ENCODE data around the gene TUBB1. TPM values are rescaled to one million over a fixed set of nuclear protein-coding genes. Genes with fewer than 3 reads are reported as not detected.

Gene TUBB1
- polyA plus RNA-seq, 1 donor (not counting 4 experiments of a cell fraction or from before 2014, with no cell fraction given), result 0.03 TPM

DNA sequence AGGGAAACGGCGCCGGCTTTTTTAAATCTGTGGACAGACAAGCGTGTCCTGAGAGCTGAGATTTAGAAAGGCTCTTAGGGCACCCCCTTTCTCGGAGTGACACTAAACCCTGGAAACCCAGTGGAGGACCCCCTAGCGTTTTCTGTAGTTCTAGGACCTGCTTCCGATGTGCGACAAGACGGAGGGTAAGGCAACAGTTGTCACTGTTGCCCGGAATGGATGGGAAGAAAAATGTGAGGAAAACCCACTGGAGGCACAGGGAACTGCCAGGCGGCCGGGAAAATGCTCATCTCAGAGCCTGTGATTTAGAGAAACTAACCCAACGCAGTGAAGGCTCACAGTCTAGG lies 13.5 kb downstream of the TUBB1 start:
- H3K9me1 ChIP-seq (ENCODE audit: control insufficient read depth, extremely low read depth, insufficient read depth, low read length), result no peaks in the 10 kb centered on the region
- peaks cover 61% of the 10 kb centered on the region for H3K79me2 ChIP-seq (ENCODE audit: control insufficient read depth, insufficient read depth, low read length)
- H3K9ac ChIP-seq (ENCODE audit: control insufficient read depth, extremely low read depth, insufficient read depth, low read length), result peak overlapping the region; percentile 81
- dilution Hi-C loops (cut with MboI; ENCODE audit: extremely low pct_ligation_motif_present, low sequenced_read_pairs), result no loop called here
- H3K4me1 ChIP-seq (ENCODE audit: control insufficient read depth, extremely low read depth, insufficient read depth, low read length), result peaks cover 31% of the 10 kb centered on the region
- no peaks in the 10 kb centered on the region for H3K9me3 ChIP-seq (ENCODE audit: control insufficient read depth, low read depth, low read length)
- H3K27ac ChIP-seq (ENCODE audit: control insufficient read depth, insufficient read depth, low read length), result peak overlapping the region; percentile 64
- no peak for DNase-seq (ENCODE audit: low read depth, low spot score)
- H4K20me1 ChIP-seq (ENCODE audit: control insufficient read depth, extremely low read depth, insufficient read depth, low read length), result peaks cover 3% of the 10 kb centered on the region
- H3K27me3 ChIP-seq (ENCODE audit: control insufficient read depth, extremely low read depth, insufficient read depth, low read length), result no peaks in the 10 kb centered on the region
- H3K4me3 ChIP-seq (ENCODE audit: control insufficient read depth in 2 of 3, extremely low read depth in 1 of 3, insufficient read depth in 2 of 3, low read depth in 1 of 3, low read length in 3 of 3), result peak overlapping the region; percentile 69 to 93 (median 71)
- H3K4me2 ChIP-seq (ENCODE audit: control insufficient read depth, extremely low read depth, insufficient read depth, low read depth, low read length), result peak overlapping the region; percentile 96
- no peak for TF ChIP-seq EZH2 (IDR thresholded peaks at IDR 0.05; ENCODE audit: low read length)
- TF ChIP-seq, protein P1, sequence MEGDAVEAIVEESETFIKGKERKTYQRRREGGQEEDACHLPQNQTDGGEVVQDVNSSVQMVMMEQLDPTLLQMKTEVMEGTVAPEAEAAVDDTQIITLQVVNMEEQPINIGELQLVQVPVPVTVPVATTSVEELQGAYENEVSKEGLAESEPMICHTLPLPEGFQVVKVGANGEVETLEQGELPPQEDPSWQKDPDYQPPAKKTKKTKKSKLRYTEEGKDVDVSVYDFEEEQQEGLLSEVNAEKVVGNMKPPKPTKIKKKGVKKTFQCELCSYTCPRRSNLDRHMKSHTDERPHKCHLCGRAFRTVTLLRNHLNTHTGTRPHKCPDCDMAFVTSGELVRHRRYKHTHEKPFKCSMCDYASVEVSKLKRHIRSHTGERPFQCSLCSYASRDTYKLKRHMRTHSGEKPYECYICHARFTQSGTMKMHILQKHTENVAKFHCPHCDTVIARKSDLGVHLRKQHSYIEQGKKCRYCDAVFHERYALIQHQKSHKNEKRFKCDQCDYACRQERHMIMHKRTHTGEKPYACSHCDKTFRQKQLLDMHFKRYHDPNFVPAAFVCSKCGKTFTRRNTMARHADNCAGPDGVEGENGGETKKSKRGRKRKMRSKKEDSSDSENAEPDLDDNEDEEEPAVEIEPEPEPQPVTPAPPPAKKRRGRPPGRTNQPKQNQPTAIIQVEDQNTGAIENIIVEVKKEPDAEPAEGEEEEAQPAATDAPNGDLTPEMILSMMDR (optimal IDR thresholded peaks at IDR 0.05 in 1 of 3, IDR thresholded peaks at IDR 0.05 in 1 of 3, conservative IDR thresholded peaks at IDR 0.05 in 1 of 3; ENCODE audit: extremely low read depth in 1 of 3, insufficient read depth in 2 of 3, low read length in 3 of 3), result no peak
- peaks cover 27 to 37% of the 10 kb centered on the region in 2 experiments for H3K36me3 ChIP-seq (ENCODE audit: control insufficient read depth in 2 of 2, extremely low read depth in 1 of 2, insufficient read depth in 2 of 2, low read length in 2 of 2)
- FAIRE-seq, result no peak
- peak overlapping the region; percentile 44 for H2AFZ ChIP-seq (ENCODE audit: control insufficient read depth, low read length)

DNA sequence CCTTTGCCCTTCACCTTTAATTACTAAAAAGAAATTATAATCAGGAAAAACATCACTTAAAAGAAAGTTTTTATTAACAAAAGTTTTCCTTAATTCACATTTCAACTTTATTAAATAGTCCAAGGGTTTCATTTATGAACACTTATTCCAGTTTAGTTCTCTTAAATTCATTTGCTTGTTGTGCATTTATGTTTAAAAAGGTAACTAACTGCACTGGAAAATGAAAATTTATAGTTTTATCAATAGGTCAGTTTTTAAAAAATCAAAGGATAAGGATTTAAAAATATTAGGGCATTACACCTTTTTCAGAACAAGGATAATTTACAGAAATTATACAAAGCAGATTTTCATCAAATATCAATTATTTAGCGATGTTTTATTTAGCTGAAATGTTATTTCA lies 13.9 kb downstream of the TUBB1 start:
- Histone ChIP-seq H3K9ac (ENCODE audit: control insufficient read depth, extremely low read depth, insufficient read depth, low read length) (peak overlapping the region; percentile 81), H3K9me1 (ENCODE audit: control insufficient read depth, extremely low read depth, insufficient read depth, low read length) (no peaks in the 10 kb centered on the region), H4K20me1 (ENCODE audit: control insufficient read depth, extremely low read depth, insufficient read depth, low read length) (peaks cover 3% of the 10 kb centered on the region), H3K9me3 (ENCODE audit: control insufficient read depth, low read depth, low read length) (no peaks in the 10 kb centered on the region), H3K79me2 (ENCODE audit: control insufficient read depth, insufficient read depth, low read length) (peaks cover 62% of the 10 kb centered on the region), H3K4me3 (ENCODE audit: control insufficient read depth in 2 of 3, extremely low read depth in 1 of 3, insufficient read depth in 2 of 3, low read depth in 1 of 3, low read length in 3 of 3) (peak overlapping the region in 2 of 3 experiments; percentile 69 to 71), H3K36me3 (ENCODE audit: control insufficient read depth in 2 of 2, extremely low read depth in 1 of 2, insufficient read depth in 2 of 2, low read length in 2 of 2) (peaks cover 30 to 41% of the 10 kb centered on the region in 2 experiments), H3K4me2 (ENCODE audit: control insufficient read depth, extremely low read depth, insufficient read depth, low read depth, low read length) (peak overlapping the region; percentile 96), H2AFZ (ENCODE audit: control insufficient read depth, low read length) (peak overlapping the region; percentile 44), H3K4me1 (ENCODE audit: control insufficient read depth, extremely low read depth, insufficient read depth, low read length) (peaks cover 30% of the 10 kb centered on the region), H3K27me3 (ENCODE audit: control insufficient read depth, extremely low read depth, insufficient read depth, low read length) (no peaks in the 10 kb centered on the region), H3K27ac (ENCODE audit: control insufficient read depth, insufficient read depth, low read length) (peak overlapping the region; percentile 64)
- DNase-seq (ENCODE audit: low read depth, low spot score) (no peak), FAIRE-seq (no peak)
- dilution Hi-C loops (cut with MboI; ENCODE audit: extremely low pct_ligation_motif_present, low sequenced_read_pairs), result no loop called here
- TF ChIP-seq, protein P1 (optimal IDR thresholded peaks at IDR 0.05 in 1 of 3, IDR thresholded peaks at IDR 0.05 in 1 of 3, conservative IDR thresholded peaks at IDR 0.05 in 1 of 3; ENCODE audit: extremely low read depth in 1 of 3, insufficient read depth in 2 of 3, low read length in 3 of 3), result no peak
- TF ChIP-seq EZH2 (IDR thresholded peaks at IDR 0.05; ENCODE audit: low read length), result no peak

Measured in keratinocyte (primary cell).